H1 (cell line): ENCODE measurements around the gene KRT72. TPM values are rescaled to one million over a fixed set of nuclear protein-coding genes. Genes with fewer than 3 reads are reported as not detected.

Source experiments
- CTCF ChIA-PET: fragments of 300-600 bp; sonication (Branson Sonifier 250); formaldehyde crosslinking; loops from one replicate; lab custom pipeline; 2021; ENCODE audit not compliant: partially characterized antibody; lab: Charles Lee
- POLR2A ChIA-PET: fragments of 300-600 bp; sonication (Branson Sonifier 250); formaldehyde crosslinking; loops from one replicate; lab custom pipeline; 2021; ENCODE audit warnings: inconsistent platforms; ENCODE audit not compliant: partially characterized antibody; lab: Charles Lee
- DNase-seq, 2 experiments: peaks; one replicate each; pipeline versions ENCODE4 v3.0.0 to v3.0.0-alpha.2; 2010 to 2022; ENCODE audit warnings: low spot score in 2 of 2, low read depth in 1 of 2, mixed read lengths in 1 of 2
- FAIRE-seq: peaks from 2 replicates; lab custom pipeline; 2011; peaks lifted over from hg19 to GRCh38; lab: Jason Lieb, UNC
- H2AFZ ChIP-seq: 2 replicates; pipeline ENCODE4 v1.8.1; 2012; ENCODE audit warnings: low read length, inconsistent platforms
- H2AK5ac ChIP-seq: 2 replicates; pipeline ENCODE4 v1.6.1; 2013; ENCODE audit warnings: low read depth, low read length
- H2BK120ac ChIP-seq: replicated peaks from 2 replicates; pipeline ENCODE3; 2013; ENCODE audit warnings: low read depth, low read length, inconsistent platforms
- H2BK12ac ChIP-seq: 2 replicates; pipeline ENCODE4 v1.6.1; 2013; ENCODE audit warnings: low read depth, low read length
- H2BK15ac ChIP-seq: 2 replicates; pipeline ENCODE4 v1.6.1; 2013; ENCODE audit warnings: low read length
- H2BK20ac ChIP-seq: 2 replicates; pipeline ENCODE4 v1.6.1; 2013; ENCODE audit warnings: low read length
- H2BK5ac ChIP-seq: 2 replicates; pipeline ENCODE4 v1.6.1; 2013; ENCODE audit warnings: low read depth, low read length
- H3K14ac ChIP-seq: 2 replicates; pipeline ENCODE4 v1.6.1; 2013; ENCODE audit warnings: inconsistent platforms; ENCODE audit not compliant: insufficient read length
- H3K18ac ChIP-seq: 2 replicates; pipeline ENCODE4 v1.6.1; 2013; ENCODE audit warnings: low read length; ENCODE audit errors: extremely low read depth
- H3K23ac ChIP-seq: 2 replicates; pipeline ENCODE4 v1.6.1; 2013; ENCODE audit warnings: inconsistent platforms; ENCODE audit not compliant: insufficient read length
- H3K23me2 ChIP-seq: 2 replicates; pipeline ENCODE4 v1.6.1; 2013; ENCODE audit warnings: low read depth, low read length
- H3K27ac ChIP-seq: 2 replicates; pipeline ENCODE4 v1.6.1; 2011; ENCODE audit warnings: low read depth, low read length, inconsistent platforms
- H3K27me3 ChIP-seq, 4 experiments: replicated peaks in 1 of 4; 1 replicate in 1 of 4; 2 replicates in 3 of 4; pipeline versions ENCODE4 v1.6.1 to v1.8.1; 2011 to 2013; ENCODE audit warnings: low read length in 3 of 4, mild to moderate bottlenecking in 3 of 4, inconsistent platforms in 2 of 4, mixed read lengths in 2 of 4, moderate library complexity in 1 of 4; ENCODE audit not compliant: control insufficient read depth in 3 of 4, insufficient read depth in 3 of 4; ENCODE audit errors: extremely low read depth in 1 of 4
- H3K36me3 ChIP-seq, 4 experiments: 2 replicates each; pipeline versions ENCODE4 v1.6.1 to v1.8.1; 2011 to 2013; ENCODE audit warnings: mild to moderate bottlenecking in 4 of 4, low read length in 3 of 4, moderate library complexity in 2 of 4, control low read depth in 1 of 4, inconsistent platforms in 1 of 4; ENCODE audit not compliant: insufficient read depth in 4 of 4, control insufficient read depth in 2 of 4
- H3K4ac ChIP-seq: replicated peaks from 2 replicates; pipeline ENCODE3; 2013; ENCODE audit warnings: low read length, low read depth, mixed read lengths, inconsistent platforms; ENCODE audit not compliant: insufficient read length
- H3K4me1 ChIP-seq, 4 experiments: replicated peaks in 1 of 4; 1 replicate in 1 of 4; 2 replicates in 3 of 4; pipeline versions ENCODE4 v1.6.1 to v1.8.1; 2011 to 2013; ENCODE audit warnings: low read length in 3 of 4, inconsistent platforms in 2 of 4, mixed read lengths in 1 of 4; ENCODE audit not compliant: insufficient read depth in 4 of 4, control insufficient read depth in 3 of 4
- H3K4me2 ChIP-seq, 2 experiments: 2 replicates each; pipeline versions ENCODE4 v1.6.1 to v1.8.1; 2011 to 2013; ENCODE audit warnings: low read depth in 2 of 2, low read length in 2 of 2, control low read depth in 1 of 2, inconsistent platforms in 1 of 2, mild to moderate bottlenecking in 1 of 2; ENCODE audit not compliant: insufficient read depth in 1 of 2
- H3K4me3 ChIP-seq, 4 experiments: fragments of 200-600, 300-600 bp in 1 of 4; sonication (generic), shearing (Covaris generic), sonication (Bioruptor Twin) in 1 of 4; 2 replicates each; pipeline versions ENCODE4 v1.5.1 to v1.8.1; 2011 to 2016; ENCODE audit warnings: low read length in 4 of 4, low read depth in 3 of 4, control low read depth in 2 of 4, inconsistent platforms in 2 of 4, mild to moderate bottlenecking in 2 of 4, mixed read lengths in 1 of 4, moderate library complexity in 1 of 4; ENCODE audit not compliant: insufficient read depth in 2 of 4; ENCODE audit errors: extremely low read depth in 1 of 4
- H3K56ac ChIP-seq: replicated peaks from 2 replicates; pipeline ENCODE3; 2013; ENCODE audit warnings: low read depth, mild to moderate bottlenecking, mixed read lengths, low read length, inconsistent platforms; ENCODE audit not compliant: insufficient read length
- H3K79me1 ChIP-seq: 2 replicates; pipeline ENCODE4 v1.6.1; 2013; ENCODE audit warnings: low read depth, low read length, control low read depth
- H3K79me2 ChIP-seq, 2 experiments: 2 replicates each; pipeline versions ENCODE4 v1.6.1 to v1.8.1; 2012 to 2013; ENCODE audit warnings: low read length in 2 of 2, mild to moderate bottlenecking in 2 of 2, inconsistent platforms in 1 of 2; ENCODE audit not compliant: insufficient read depth in 2 of 2, control insufficient read depth in 1 of 2
- H3K9ac ChIP-seq, 4 experiments: replicated peaks in 1 of 4; 1 replicate in 1 of 4; 2 replicates in 3 of 4; pipeline versions ENCODE4 v1.6.1 to v1.8.1; 2011 to 2013; ENCODE audit warnings: low read depth in 3 of 4, low read length in 3 of 4, control low read depth in 2 of 4, mild to moderate bottlenecking in 2 of 4, moderate library complexity in 2 of 4, inconsistent platforms in 1 of 4; ENCODE audit errors: extremely low read depth in 1 of 4
- H3K9me3 ChIP-seq, 2 experiments: 2 replicates each; pipeline versions ENCODE4 v1.6.1 to v1.8.1; 2012 to 2013; ENCODE audit warnings: mild to moderate bottlenecking in 2 of 2, moderate library complexity in 2 of 2, control low read depth in 1 of 2, inconsistent platforms in 1 of 2, low read depth in 1 of 2, low read length in 1 of 2, mixed read lengths in 1 of 2; ENCODE audit not compliant: insufficient read depth in 2 of 2
- H4K20me1 ChIP-seq, 2 experiments: replicated peaks in 1 of 2; 2 replicates each; pipeline versions ENCODE3 to v1.8.1; 2011 to 2013; ENCODE audit warnings: inconsistent platforms in 2 of 2, low read length in 2 of 2, mild to moderate bottlenecking in 1 of 2; ENCODE audit not compliant: insufficient read depth in 2 of 2, control insufficient read depth in 1 of 2
- H4K5ac ChIP-seq: 2 replicates; pipeline ENCODE4 v1.6.1; 2013; ENCODE audit warnings: low read length, low read depth, mixed read lengths, inconsistent platforms; ENCODE audit not compliant: insufficient read length
- H4K8ac ChIP-seq: 2 replicates; pipeline ENCODE4 v1.8.0; 2013; ENCODE audit warnings: mild to moderate bottlenecking, moderate library complexity, low read length, inconsistent platforms; ENCODE audit not compliant: insufficient read depth; ENCODE audit errors: extremely low read depth
- H4K91ac ChIP-seq: replicated peaks from 2 replicates; pipeline ENCODE3; 2013; ENCODE audit warnings: low read length, mixed read lengths, inconsistent platforms; ENCODE audit not compliant: insufficient read length
- BCL11A ChIP-seq, 2 experiments: IDR thresholded peaks; one replicate each; pipeline ENCODE4 v1.6.1; 2011; ENCODE audit warnings: low read depth in 2 of 2, low read length in 2 of 2, mild to moderate bottlenecking in 2 of 2
- CHD1 ChIP-seq: IDR thresholded peaks from 2 replicates; pipeline ENCODE4 v1.6.1; 2012; ENCODE audit warnings: low read depth, low read length, improper control_type of control experiment
- CREB1 ChIP-seq: IDR thresholded peaks from 2 replicates; pipeline ENCODE4 v1.6.1; 2012; ENCODE audit warnings: inconsistent platforms
- FOSL1 ChIP-seq: IDR thresholded peaks from 2 replicates; pipeline ENCODE4 v1.6.1; 2011; ENCODE audit warnings: mild to moderate bottlenecking, low read depth, low read length, moderate library complexity; ENCODE audit not compliant: insufficient read depth
- KDM5A ChIP-seq: fragments of 200-600 bp; IDR thresholded peaks from 2 replicates; pipeline ENCODE4 v1.7.1; 2012; ENCODE audit warnings: mild to moderate bottlenecking, low read length, inconsistent platforms, mixed read lengths
- MAX ChIP-seq: IDR thresholded peaks from 2 replicates; pipeline ENCODE4 v1.6.1; 2012; ENCODE audit warnings: inconsistent platforms
- NRF1 ChIP-seq: IDR thresholded peaks from 2 replicates; pipeline ENCODE4 v1.6.1; 2011; ENCODE audit warnings: mild to moderate bottlenecking, low read depth, low read length, improper control_type of control experiment
- POLR2A ChIP-seq, 2 experiments: IDR thresholded peaks; 1 replicate in 1 of 2; 2 replicates in 1 of 2; pipeline ENCODE4 v1.6.1; 2011; ENCODE audit warnings: low read depth in 2 of 2, low read length in 2 of 2, mild to moderate bottlenecking in 2 of 2; ENCODE audit errors: control extremely low read depth in 1 of 2
- SIN3A ChIP-seq, 2 experiments: IDR thresholded peaks in 1 of 2; conservative IDR thresholded peaks in 1 of 2; 2 replicates each; pipeline ENCODE4 v1.6.1; 2011 to 2012; ENCODE audit warnings: low read length in 2 of 2, improper control_type of control experiment in 1 of 2, low read depth in 1 of 2, mild to moderate bottlenecking in 1 of 2
- SUZ12 ChIP-seq: fragments of 200-600 bp; sonication (generic); IDR thresholded peaks from 2 replicates; pipeline ENCODE4 v1.6.1; 2012; ENCODE audit warnings: mild to moderate bottlenecking, inconsistent platforms, low read length, moderate library complexity, mixed read lengths
- TBP ChIP-seq: IDR thresholded peaks from 2 replicates; pipeline ENCODE4 v1.6.1; 2011; ENCODE audit warnings: low read depth, low read length, improper control_type of control experiment
- TEAD4 ChIP-seq: IDR thresholded peaks from 2 replicates; pipeline ENCODE4 v1.6.1; 2012; ENCODE audit warnings: low read depth, low read length, inconsistent platforms, mixed read lengths
- USF2 ChIP-seq: IDR thresholded peaks from 2 replicates; pipeline ENCODE4 v1.6.1; 2011; ENCODE audit warnings: low read length, improper control_type of control experiment
- WGBS, 2 experiments: shearing (Covaris generic) in 1 of 2; methylation state at CpG; one replicate each; pipeline versions ENCODE4 v1.1.6 to v1.1.7; 2013 to 2015; ENCODE audit warnings: low lambda C conversion rate in 2 of 2, mixed read lengths in 2 of 2, inconsistent platforms in 1 of 2, low coverage in 1 of 2, missing lambda C conversion rate in 1 of 2; ENCODE audit not compliant: insufficient replicate concordance in 2 of 2, insufficient coverage in 1 of 2, insufficient read length in 1 of 2; ENCODE audit errors: extremely low coverage in 1 of 2, missing lambda C conversion rate in 1 of 2; 5-methylcytosine and 5-hydroxymethylcytosine counted together
- polyA plus RNA-seq, 7 experiments: library from polyadenylated mRNA; depleted of rRNA in 3 of 7; stranded (reverse) in 5 of 7; unstranded in 2 of 7; fragments of >200 nt in 5 of 7; fragments of 200-250 nt in 2 of 7; gene quantifications; 1 replicate in 5 of 7; 2 replicates in 1 of 7; 4 replicates in 1 of 7; pipeline versions ENCODE4 v1.2.1 to v1.2.3, GENCODE V29; 2011 to 2013; ENCODE audit warnings: missing spikeins in 2 of 7, mixed read lengths in 2 of 7
- total RNA-seq: library from RNA; stranded (reverse); fragmentation: NEBNext Ultra II Directional; extraction: Animal tissue kit (Norgen Biotek cat#: 25700); gene quantifications from 2 replicates; pipeline ENCODE4 v1.2.1, GENCODE V29; 2021

Gene KRT72
- total and polyA plus RNA-seq, 2 of the 8 experiments (the other 6 are each of a cell fraction or from before 2014, with no cell fraction given) = not detected

GRCh38 chr12:52551216-52551865 lies 49.9 kb downstream of the KRT72 start:
- H2BK120ac ChIP-seq = no peak overlapping the region
- no peaks in the 10 kb centered on the region for H3K79me1 ChIP-seq
- no peak overlapping the region for H3K4me3 ChIP-seq
- H3K79me2 ChIP-seq = no peaks in the 10 kb centered on the region
- no peak overlapping the region for H3K4ac ChIP-seq
- no peaks in the 10 kb centered on the region for H3K27me3 ChIP-seq
- FAIRE-seq = no peak
- no peak overlapping the region for H2AK5ac ChIP-seq
- no peaks in the 10 kb centered on the region for H3K23me2 ChIP-seq
- H3K36me3 ChIP-seq = no peaks in the 10 kb centered on the region
- H3K27ac ChIP-seq = no peak overlapping the region
- no peak for DNase-seq
- no peaks in the 10 kb centered on the region for H3K4me1 ChIP-seq
- no peak overlapping the region for H3K14ac ChIP-seq
- no peaks in the 10 kb centered on the region for H3K9me3 ChIP-seq
- no peak overlapping the region for H3K18ac ChIP-seq
- no peak overlapping the region for H4K5ac ChIP-seq
- no peak overlapping the region for H3K4me2 ChIP-seq
- H2BK5ac ChIP-seq = no peak overlapping the region
- H4K20me1 ChIP-seq = no peaks in the 10 kb centered on the region
- ChIA-PET CTCF (interaction anchor here (0.9 to 2.7 kb wide), 7 partner anchors 10 to 429 kb away, joined by 3 to 16 read pairs (median 5); no protein-coding TSS in a partner anchor), POLR2A (no interaction called here)
- no peak overlapping the region for H3K9ac ChIP-seq
- H2AFZ ChIP-seq = no peak overlapping the region
- WGBS, 2 experiments = 98% methylated on average over 6 of the region's 6 CpGs; no CpG with 5 or more reads in 1 of the 2 experiments
- H4K91ac ChIP-seq = no peak overlapping the region
- H4K8ac ChIP-seq = no peak overlapping the region
- no peak overlapping the region for H2BK15ac ChIP-seq
- H2BK12ac ChIP-seq = no peak overlapping the region
- no peak overlapping the region for H3K56ac ChIP-seq
- H2BK20ac ChIP-seq = no peak overlapping the region
- H3K23ac ChIP-seq = no peak overlapping the region
- TF ChIP-seq POLR2A (IDR thresholded peaks at IDR 0.05; ENCODE audit: control extremely low read depth in 1 of 2, low read depth in 2 of 2, low read length in 2 of 2) (no peak), USF2 (no peak), KDM5A (no peak), TEAD4 (no peak), TBP (no peak), SIN3A (conservative IDR thresholded peaks at IDR 0.05 in 1 of 2, IDR thresholded peaks at IDR 0.05 in 1 of 2; ENCODE audit: low read depth in 1 of 2, low read length in 2 of 2) (no peak), BCL11A (IDR thresholded peaks at IDR 0.05; ENCODE audit: low read depth in 2 of 2, low read length in 2 of 2) (no peak), NRF1 (no peak), SUZ12 (no peak), MAX (no peak), CHD1 (no peak), CREB1 (no peak), FOSL1 (no peak)
